ENCODE results near the gene ASPG. TPM values are rescaled to one million over a fixed set of nuclear protein-coding genes. Genes with fewer than 3 reads are reported as not detected.
A peak's percentile ranks its signal among the peaks of the same experiment; 100 is the strongest.

Gene ASPG
- total RNA-seq, 2 donors from 2014 or later, result not detected

DNA sequence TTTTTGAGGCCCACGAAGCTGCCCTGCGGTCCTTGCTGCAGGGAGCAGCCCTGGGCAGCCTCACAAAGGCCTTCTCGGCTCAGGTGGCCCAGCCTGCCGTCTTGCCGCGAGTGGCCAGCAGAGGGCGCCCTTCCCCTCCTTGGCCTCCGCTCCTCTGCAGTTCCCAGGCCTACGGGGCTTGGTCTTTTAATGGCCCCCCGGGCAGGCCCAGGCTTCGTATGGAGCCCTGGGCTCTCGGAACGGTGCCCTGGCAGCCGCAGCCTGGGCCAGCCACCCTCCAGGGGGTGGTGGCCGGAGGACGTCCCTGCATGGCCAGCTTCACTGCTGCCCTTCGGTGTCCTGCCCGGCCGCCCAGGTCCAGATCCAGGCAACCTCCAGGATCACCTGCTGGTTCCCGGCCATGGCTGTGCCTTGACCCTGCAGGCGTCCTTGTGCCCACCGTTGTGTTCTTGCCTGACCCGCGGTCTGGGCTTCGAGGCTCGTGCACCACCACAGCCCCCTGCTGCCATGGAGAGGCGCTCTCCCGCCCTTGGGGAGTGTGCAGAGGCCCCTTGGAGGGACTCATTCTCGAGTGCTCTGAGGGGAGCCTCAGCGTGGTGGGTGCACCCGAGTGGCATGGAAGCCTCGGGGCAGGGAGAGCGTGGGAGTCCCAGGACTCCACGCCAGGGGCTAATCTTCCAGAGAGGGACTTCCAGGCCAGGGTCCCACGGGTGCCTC, 9.4 kb downstream of the ASPG start:
- peak; percentile 76 for ATAC-seq (replicated peaks)
- H3K4me3 Mint-ChIP-seq, result no peak overlapping the region
- no peaks in the 10 kb centered on the region for H3K36me3 Mint-ChIP-seq (ENCODE audit: low read depth)

DNA sequence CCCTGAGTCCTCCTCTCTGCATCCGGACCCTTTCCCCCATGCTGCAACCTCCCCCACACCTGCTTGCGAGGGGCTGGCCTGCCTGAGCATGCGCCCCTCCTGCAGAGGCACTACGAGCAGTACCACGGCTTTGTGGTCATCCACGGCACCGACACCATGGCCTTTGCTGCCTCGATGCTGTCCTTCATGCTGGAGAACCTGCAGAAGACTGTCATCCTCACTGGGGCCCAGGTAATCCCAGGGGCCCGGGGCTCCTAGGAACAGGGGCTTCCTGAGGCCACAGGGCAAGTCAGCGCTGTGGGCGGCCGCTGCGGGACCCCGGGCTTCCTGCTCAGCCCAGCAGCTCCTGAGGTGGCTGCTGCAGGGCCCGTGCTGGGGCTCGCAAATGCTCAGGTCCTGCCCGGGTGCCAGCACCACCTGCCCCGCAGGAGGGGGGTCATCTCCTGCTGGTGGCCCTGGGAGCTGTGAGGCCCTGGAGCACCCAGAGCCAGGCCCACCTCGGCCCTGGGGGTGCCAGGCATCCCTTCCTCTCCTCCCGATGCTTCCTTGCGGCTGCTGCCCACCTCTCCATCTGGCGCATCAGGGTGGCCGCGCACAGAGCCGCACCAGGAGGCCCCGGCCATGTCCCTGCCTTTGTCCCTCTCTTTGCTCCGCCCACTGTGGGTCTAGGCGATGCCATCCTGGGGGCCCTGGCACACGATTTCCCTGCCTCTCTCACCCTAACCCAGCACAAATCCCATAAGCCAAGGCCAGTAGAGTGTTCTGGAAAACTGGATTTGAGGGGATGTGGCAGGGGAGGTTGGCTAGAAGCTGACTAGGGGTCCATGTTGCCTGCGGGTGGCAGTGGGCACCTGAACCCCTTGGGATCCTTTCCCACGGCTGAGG, 10.2 kb downstream of the ASPG start:
- Mint-ChIP-seq H3K27me3 (no peaks in the 10 kb centered on the region), H3K4me3 (no peak overlapping the region), H3K4me1 (peaks cover 5% of the 10 kb centered on the region), H3K9me3 (no peaks in the 10 kb centered on the region), H3K27ac (no peak overlapping the region), H3K36me3 (ENCODE audit: low read depth) (no peaks in the 10 kb centered on the region)
- ATAC-seq (replicated peaks), result no peak

More for the DNA sequence above, 9.4 kb downstream of the ASPG start:
- Mint-ChIP-seq H3K27ac (peak overlapping the region; percentile 29), H3K27me3 (no peaks in the 10 kb centered on the region), H3K4me1 (peaks cover 5% of the 10 kb centered on the region), H3K9me3 (no peaks in the 10 kb centered on the region)

DNA sequence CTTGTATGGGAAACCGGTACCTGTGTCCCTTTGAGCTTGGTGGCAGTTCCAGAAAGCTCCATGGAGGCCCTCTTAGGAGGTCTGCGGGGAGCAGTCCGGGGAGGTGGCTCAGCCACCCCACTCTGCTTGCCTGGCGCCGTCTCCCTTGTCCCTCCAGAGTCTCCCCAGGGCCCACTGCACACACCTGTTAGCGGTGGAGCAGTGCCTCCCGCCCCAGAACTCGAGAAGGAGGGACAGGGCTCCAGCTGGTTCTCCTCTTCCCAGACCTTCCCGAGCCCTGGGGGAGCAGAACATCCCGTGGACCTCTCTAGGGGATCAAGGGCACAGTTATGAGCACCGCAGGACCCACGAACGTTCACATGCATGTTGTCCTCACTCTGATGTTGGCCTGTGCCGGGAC, 10.8 kb downstream of the ASPG start:
- Mint-ChIP-seq H3K36me3 (ENCODE audit: low read depth) (no peaks in the 10 kb centered on the region), H3K4me1 (peaks cover 5% of the 10 kb centered on the region), H3K27me3 (no peaks in the 10 kb centered on the region)

DNA sequence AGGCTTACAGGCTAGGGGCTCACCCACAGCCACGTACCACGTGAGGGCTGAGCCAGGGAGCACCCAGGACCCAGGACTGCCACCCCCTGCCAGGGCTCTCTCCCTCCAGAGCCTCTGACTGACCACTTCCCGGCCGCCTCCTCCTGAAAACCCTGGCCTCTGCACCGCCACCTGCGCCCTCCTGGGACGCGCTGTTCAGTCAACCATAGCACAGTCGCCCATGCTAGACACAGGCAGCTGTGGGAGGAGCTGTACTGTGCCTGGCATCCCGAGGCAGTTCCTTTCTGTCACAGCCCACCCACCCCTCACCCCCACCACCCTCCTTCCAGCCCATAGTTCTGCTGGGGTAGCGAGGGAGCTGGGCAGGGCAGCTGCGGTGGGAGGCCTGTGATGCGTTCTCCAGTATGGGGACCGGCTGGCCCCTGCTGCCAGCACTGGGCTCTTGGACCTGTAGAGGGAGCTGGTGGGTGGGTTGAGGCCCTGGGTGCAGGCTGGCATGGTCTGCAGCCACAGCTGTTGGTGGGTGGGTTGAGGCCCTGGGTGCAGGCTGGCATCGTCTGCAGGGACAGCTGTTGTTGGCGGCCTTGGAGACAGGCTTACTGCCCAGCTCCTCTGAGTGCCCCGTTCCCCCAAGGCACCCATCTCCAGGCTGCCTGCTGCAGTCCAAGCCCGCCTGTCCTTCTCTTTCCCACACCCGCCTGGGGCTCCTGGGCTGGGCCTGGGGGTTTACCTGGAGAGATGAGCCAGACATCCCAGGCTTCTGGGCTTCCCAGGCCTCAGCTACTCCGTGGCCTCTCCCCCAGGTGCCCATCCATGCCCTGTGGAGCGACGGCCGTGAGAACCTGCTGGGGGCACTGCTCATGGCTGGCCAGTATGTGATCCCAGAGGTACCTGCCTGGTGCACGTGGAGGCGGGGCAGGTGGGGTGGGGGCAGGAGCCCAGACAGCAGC, 11.5 kb downstream of the ASPG start:
- Mint-ChIP-seq H3K4me3 (no peak overlapping the region), H3K27ac (no peak overlapping the region), H3K4me1 (peaks cover 5% of the 10 kb centered on the region), H3K36me3 (ENCODE audit: low read depth) (no peaks in the 10 kb centered on the region), H3K9me3 (no peaks in the 10 kb centered on the region), H3K27me3 (no peaks in the 10 kb centered on the region)
- ATAC-seq (replicated peaks), result no peak

More for the DNA sequence above, 10.8 kb downstream of the ASPG start:
- ATAC-seq (replicated peaks), result no peak
- H3K9me3 Mint-ChIP-seq, result no peaks in the 10 kb centered on the region
- no peak overlapping the region for H3K27ac Mint-ChIP-seq
- H3K4me3 Mint-ChIP-seq, result no peak overlapping the region

DNA sequence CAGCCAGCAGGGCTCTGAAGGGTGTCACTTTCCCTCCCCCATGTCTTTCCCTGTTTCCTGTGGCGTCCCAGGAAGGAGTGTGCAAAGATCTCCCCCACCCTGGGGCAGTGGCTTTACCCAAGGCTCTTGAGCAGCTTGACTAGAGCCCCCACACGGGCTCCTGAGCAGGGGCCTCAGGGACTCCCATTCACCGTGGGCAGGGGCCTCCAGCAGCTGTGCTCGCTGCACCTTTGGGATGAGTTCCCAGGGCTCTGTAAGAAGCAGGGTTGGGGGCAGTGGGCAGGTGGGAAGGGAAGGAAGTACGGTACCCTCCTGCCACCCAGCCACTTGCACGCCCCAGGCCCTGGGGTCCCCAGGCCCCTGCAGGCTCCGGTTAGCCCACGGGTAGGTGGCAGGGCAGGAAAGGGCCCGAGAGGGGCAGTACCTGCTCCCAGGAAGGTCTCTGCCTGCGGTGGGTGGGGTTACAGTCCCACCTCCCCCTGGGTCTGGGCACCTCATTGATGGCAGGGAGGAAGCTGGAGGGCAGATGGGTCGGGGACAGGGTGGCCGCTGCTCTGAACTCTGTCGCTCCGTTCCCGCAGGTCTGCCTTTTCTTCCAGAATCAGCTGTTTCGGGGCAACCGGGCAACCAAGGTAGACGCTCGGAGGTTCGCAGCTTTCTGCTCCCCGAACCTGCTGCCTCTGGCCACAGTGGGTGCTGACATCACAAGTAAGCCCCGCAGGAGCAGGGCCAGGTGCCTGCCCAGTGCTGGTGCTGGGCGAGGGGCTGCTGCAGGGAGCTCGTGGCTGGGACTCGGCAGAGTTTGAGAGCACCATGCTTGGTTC, 13.0 kb downstream of the ASPG start:
- H3K4me3 Mint-ChIP-seq, result no peak overlapping the region
- H3K9me3 Mint-ChIP-seq, result no peaks in the 10 kb centered on the region
- ATAC-seq (replicated peaks), result no peak
- H3K27ac Mint-ChIP-seq, result no peak overlapping the region
- no peaks in the 10 kb centered on the region for H3K27me3 Mint-ChIP-seq
- H3K36me3 Mint-ChIP-seq (ENCODE audit: low read depth), result no peaks in the 10 kb centered on the region
- H3K4me1 Mint-ChIP-seq, result peaks cover 5% of the 10 kb centered on the region

DNA sequence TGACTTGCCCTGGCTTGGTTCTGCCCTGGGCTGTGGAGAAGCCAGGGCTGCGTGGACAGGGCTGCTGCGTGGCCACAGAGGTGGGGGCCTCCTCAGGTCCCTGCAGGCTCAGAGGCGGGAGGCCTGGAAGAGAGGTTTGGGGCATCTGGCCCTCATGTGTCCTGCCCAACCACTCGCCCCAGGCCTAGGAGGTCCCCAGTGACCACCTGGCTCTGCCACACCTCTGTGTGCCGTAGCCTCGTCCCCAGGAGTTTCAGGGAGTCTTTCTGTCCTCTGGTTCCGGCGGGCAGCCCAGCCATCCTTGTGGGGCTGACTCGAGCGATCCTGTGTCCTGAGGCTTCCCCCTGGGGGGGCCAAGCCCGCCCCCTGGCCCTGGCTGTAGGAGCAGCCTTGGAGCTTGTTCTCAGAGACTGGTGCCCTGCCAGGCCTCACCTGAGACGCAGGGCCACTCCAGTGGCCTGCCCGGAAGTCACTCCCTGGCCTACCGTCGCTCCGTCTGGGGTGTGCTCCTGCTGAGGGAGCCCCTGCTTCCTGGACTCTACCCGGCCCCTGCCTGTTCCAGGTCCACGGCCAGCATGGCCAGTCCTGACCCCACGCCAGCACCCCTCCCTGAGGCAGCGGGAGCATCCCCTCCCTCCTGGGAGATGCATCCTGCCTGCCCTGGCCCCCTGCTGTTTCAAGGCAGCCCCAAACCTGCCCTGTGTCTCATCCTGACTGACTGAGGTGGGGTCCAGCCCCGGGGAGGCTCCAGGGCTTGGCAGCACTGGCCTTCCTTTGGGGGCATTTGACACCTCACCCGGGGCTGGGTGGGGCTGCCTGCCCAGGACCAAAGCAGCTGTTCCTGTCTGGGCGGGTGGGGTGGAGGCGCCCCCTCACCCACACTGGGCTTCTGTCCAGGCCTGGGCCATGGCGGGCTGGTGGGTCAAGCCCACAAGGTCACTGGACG, 13.9 kb downstream of the ASPG start:
- no peak overlapping the region for H3K27ac Mint-ChIP-seq
- H3K4me3 Mint-ChIP-seq, result no peak overlapping the region
- H3K9me3 Mint-ChIP-seq, result no peaks in the 10 kb centered on the region
- H3K36me3 Mint-ChIP-seq (ENCODE audit: low read depth), result no peaks in the 10 kb centered on the region
- no peak for ATAC-seq (replicated peaks)
- H3K27me3 Mint-ChIP-seq, result no peaks in the 10 kb centered on the region
- peaks cover 2% of the 10 kb centered on the region for H3K4me1 Mint-ChIP-seq

DNA sequence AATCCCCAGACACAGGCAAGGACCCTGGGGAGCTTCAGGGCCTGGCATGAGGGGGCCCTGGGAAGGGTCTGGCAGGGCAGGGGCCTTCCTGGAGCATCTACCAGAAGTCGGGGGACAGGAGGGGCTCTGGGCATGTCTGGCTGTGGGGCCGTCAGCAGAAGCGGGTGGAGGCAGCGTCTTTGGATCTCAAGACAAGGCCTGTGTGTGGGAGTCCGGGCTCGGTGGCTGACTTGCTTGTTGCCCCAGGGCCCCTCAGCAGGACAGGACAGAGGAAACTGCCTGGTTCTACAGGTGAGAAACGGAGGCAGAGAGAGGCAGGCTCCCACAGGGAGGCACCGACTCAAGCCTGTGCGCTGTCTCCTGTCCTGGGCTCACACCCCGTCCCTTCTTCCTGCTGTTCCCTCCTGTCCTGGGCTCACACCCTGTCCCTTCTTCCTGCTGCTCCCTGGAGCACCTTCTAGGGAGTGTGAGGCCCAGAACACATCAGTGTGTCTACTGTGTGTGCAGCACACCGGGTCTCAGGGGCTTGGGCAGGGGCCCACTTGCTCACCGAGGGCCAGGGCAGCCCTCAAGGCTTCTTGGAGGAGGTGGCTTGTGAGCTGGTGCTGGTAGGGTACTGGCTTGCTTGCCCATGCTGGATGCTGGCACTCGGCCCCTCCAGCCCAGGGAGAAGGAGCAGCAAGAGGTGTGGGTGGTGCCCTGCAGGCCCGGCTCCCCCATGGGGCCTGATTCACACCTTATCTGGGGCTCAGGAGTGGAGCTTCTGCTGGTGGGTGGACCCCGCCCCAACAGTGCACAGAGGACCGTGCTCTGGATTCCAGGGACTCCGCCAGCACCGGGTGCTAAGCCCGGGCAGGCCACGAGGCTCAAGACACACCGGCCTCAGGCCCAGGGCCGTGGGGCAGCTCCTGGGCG, 14.9 kb downstream of the ASPG start:
- ATAC-seq (replicated peaks), result no peak
- Mint-ChIP-seq H3K27ac (no peak overlapping the region), H3K36me3 (ENCODE audit: low read depth) (no peaks in the 10 kb centered on the region), H3K4me1 (no peaks in the 10 kb centered on the region), H3K27me3 (no peaks in the 10 kb centered on the region), H3K4me3 (no peak overlapping the region), H3K9me3 (no peaks in the 10 kb centered on the region)

DNA sequence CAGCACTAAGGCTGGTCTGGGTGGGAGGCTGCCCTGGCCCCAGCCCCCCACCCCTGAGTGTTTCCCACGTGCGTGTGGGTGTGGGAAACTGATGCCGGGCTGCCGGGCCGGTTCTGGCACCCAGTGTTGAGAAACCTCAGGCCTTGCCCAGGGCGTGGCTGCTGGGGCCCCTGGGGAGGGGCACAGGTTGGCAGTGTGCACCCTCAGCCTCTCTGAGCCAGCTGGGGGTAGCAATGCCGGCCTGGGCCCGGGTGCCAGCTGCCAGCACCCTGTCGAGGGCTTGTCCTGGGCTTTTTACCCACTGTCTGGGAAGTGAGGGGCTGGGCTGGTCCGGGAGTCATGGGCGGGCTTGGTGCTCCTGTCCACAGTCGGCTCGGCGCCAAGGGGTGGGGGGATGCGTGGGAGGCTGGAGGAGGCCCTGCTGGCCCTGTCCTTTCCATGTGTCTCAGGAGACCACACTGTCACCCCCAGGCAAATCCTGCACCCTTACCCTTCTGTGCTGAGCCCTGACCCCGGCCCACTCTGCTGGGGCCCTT, 15.7 kb downstream of the ASPG start:
- no peak for ATAC-seq (replicated peaks)
- Mint-ChIP-seq H3K36me3 (ENCODE audit: low read depth) (no peaks in the 10 kb centered on the region), H3K27ac (no peak overlapping the region), H3K27me3 (no peaks in the 10 kb centered on the region), H3K9me3 (no peaks in the 10 kb centered on the region), H3K4me1 (no peaks in the 10 kb centered on the region), H3K4me3 (no peak overlapping the region)

DNA sequence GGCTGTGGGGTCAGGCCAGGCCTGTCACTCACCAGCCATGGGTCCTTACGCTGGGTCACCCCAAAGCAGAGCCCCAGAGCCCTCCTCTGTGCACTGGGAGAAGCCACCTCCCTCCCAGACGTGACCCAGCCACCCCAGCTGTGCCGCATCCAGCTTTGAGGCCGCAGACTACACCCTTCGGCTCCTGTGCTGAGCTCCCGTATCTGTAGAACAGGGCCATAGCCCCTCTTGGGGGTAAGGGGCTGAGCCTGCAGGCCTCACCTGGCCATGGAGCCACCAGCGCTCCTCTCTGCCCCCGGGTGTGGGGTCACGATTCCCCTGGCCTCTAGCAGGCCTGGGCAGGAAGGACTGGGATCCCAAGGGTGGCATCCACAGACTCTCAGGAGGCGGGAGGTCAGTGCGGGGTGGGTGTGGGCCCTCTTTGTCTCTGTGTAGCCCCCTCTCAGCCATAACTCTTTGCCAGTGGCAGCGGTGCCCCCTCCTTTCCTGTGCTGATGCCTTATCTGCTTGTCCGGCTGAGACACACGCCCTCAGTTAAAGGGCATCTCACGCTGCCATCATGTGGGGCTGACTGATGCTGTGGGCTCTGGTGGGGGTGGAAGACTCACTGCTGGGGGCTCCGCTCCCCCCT, 16.3 kb downstream of the ASPG start:
- H3K27me3 Mint-ChIP-seq, result no peaks in the 10 kb centered on the region
- ATAC-seq (replicated peaks), result no peak
- no peaks in the 10 kb centered on the region for H3K36me3 Mint-ChIP-seq (ENCODE audit: low read depth)
- no peak overlapping the region for H3K4me3 Mint-ChIP-seq
- H3K9me3 Mint-ChIP-seq, result no peaks in the 10 kb centered on the region
- no peak overlapping the region for H3K27ac Mint-ChIP-seq
- no peaks in the 10 kb centered on the region for H3K4me1 Mint-ChIP-seq

DNA sequence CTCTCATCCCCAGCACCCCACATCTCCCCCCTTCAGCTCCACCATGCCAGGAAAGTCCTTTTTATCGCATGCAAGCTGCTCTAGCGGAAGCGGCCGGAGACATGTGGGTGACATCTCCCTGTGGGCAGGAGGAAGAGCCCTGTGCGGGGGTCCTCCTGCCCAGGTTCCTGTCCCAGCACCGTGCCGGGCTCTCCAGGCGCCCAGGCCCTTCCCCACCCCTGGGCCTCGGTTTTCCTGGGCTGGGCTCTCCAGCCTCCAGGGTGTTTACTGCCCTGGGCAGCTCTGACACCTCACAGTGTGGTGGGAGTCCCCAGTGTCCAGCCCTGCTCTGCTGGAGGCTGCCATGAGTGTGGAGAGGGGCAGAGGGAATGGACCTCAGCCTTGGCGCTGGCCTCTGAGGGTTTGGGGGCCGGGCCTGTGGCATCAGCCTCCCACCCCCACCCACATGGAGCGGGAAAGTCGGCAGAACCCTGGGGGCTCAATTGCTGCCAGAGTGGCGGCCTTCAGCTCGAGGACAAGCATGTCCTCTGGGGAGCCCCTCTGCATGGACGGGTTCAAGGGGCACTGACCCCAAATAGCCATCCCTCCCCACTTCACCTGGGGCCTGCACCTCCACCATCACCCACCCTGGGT, 16.9 kb downstream of the ASPG start:
- no peak overlapping the region for H3K4me3 Mint-ChIP-seq
- no peaks in the 10 kb centered on the region for H3K36me3 Mint-ChIP-seq (ENCODE audit: low read depth)
- ATAC-seq (replicated peaks), result no peak
- H3K9me3 Mint-ChIP-seq, result no peaks in the 10 kb centered on the region
- no peak overlapping the region for H3K27ac Mint-ChIP-seq
- no peaks in the 10 kb centered on the region for H3K4me1 Mint-ChIP-seq
- H3K27me3 Mint-ChIP-seq, result no peaks in the 10 kb centered on the region

DNA sequence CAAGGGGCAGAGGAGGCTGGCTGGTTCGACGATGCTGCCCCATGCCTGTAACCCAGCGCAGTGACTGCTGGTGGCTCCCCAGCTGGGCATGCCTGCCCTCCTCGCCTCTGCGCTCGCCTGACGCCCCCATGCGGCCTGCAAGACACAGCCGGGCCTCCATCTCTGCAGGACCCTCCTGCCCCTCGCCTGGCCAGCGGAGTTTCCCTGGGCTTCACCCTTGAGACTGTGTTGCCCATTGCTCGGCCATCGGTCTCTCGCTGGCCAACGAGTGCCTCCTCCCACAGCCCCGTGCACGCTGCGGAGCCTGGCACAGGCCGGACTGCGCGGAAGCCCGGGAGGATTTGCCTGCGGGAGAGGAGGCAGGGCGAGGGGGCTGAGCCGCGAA, 17.6 kb downstream of the ASPG start:
- H3K36me3 Mint-ChIP-seq (ENCODE audit: low read depth), result no peaks in the 10 kb centered on the region
- H3K27ac Mint-ChIP-seq, result no peak overlapping the region
- H3K4me1 Mint-ChIP-seq, result no peaks in the 10 kb centered on the region
- H3K27me3 Mint-ChIP-seq, result no peaks in the 10 kb centered on the region
- ATAC-seq (replicated peaks), result no peak
- H3K4me3 Mint-ChIP-seq, result no peak overlapping the region
- no peaks in the 10 kb centered on the region for H3K9me3 Mint-ChIP-seq

Data from activated T-helper 17 cell treated with anti-CD3 and anti-CD28 coated beads, Interleukin-2, amount 50 U/mL, for 72 hours (primary cell).